Esophagus muscularis mucosa (tissue), 3 donors: ENCODE data around the gene B3GAT2.

ENCODE experiments used
- CTCF ChIP-seq, 3 experiments: fragments of 200-600 bp in 2 of 3; fragments of 450-650 bp in 1 of 3; sonication (generic) in 2 of 3; IDR thresholded peaks; one replicate each; pipeline ENCODE4 v1.5.1; 2017 to 2019; ENCODE audit warnings: antibody characterized with exemption in 3 of 3, mild to moderate bottlenecking in 2 of 3, moderate library complexity in 1 of 3
- POLR2A ChIP-seq: fragments of 450-650 bp; IDR thresholded peaks from one replicate; pipeline ENCODE4 v1.6.1; 2017; ENCODE audit warnings: antibody characterized with exemption, moderate library complexity, mild to moderate bottlenecking, low read depth

GRCh38 chr6:70849348-70850069 lies 107.4 kb downstream of the B3GAT2 start:
- TF ChIP-seq CTCF (IDR thresholded peaks at IDR 0.05) (no peak), POLR2A (no peak)
